IPS-NIHi7 (cell line): ENCODE measurements around the gene GLI3.

Experiments used
- DNase-seq: peaks from one replicate; pipeline ENCODE4 v3.0.0; 2012; ENCODE audit warnings: mixed read lengths; ENCODE audit errors: extremely low spot score

Gene GLI3

DNA sequence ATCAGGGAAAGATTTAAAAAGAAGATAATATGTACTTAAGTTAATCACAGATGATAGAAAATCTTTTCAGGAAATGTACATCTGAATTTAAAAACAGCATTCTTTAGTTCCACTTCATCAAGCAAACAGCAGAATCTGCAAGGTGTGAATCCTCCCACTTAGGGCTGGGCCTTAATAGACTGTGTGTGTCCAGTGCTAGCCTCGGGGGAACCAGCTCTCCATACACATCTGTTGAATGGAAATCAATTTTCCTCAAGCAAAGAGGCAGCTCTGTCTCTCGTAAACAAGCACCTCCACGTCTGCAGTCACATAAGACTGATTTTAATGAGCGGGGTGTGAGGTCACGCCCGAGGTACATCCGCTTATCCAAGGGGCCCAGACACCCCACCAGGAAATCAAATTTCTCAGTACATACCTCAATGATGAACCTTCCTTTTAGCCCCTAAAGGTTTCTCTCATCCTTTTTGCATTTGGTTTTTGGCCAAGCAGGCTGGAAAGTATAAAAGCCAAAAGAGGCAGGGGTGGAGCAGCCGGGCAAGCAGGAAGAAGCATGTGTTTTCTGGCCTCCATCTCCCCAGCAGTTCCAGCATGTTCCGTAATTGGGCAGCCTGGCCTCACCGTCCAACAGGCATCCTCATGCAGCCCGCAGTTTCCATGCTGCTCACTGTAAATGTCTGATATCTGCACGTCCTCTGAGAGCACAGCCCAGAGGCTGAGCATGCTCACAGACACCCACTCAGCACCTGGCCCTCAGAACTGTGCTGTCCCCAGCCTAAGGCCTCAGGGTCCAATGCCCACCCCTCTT, 131.3 kb downstream of the GLI3 start:
- DNase-seq = no peak

GRCh38 chr7:42104694-42105093, 132.3 kb downstream of the GLI3 start:
- no peak for DNase-seq

DNA sequence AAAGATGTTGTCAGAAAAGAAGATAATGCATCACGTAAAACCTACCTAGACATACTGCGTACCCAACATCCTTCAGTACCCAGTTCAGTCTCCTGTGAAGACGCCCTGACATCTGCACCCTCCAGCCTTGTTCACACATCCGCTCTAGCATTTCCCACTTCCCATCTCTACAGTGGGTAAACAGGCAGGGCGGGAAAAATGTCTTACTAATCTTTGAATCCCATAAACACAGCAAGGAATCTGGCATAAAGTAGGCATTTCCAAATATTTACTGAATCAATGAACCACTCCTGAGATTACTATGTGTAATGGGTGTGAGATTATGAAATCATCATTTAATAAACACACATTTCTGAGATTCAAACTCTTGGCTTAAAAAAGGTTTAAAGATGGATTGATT, 132.8 kb downstream of the GLI3 start:
- no peak for DNase-seq

DNA sequence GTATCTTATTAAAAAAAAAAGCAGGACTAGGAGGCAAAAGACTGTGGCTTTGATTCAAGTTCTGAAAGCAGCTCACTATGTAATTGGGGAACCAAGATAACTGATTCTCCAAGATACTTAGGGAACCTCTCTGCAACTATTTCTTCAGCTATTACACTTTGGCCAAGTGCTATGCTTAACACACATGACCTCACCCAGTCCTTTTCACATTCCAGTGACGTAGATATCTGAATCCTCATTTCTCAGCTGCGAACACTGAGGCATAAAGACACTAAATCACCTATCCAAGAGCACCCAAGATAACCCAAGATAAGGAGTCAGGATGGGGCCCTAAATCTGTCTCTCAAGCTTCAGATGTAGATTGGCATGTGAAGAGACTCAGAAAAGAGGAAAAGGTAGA, 133.6 kb downstream of the GLI3 start:
- DNase-seq = no peak

DNA sequence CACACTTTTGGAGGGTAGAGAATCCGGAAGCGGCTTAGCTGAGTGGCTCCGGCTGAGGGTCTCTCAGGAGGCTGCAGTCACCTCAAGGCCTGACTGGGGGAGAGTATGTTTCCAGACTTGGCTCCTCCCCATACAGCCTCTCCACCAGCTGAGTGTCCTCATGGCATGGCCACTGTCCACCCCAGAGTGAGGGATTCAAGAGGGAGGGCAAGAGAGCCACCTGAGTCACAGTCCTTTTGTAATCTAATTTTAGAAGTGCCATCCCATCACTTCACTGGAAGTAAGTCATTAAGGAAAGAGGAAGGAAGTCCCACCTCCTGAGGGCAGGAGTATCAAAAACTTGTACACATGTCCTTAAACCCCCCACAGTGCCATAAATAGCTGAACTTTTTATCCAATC, 134.0 kb downstream of the GLI3 start:
- no peak for DNase-seq

DNA sequence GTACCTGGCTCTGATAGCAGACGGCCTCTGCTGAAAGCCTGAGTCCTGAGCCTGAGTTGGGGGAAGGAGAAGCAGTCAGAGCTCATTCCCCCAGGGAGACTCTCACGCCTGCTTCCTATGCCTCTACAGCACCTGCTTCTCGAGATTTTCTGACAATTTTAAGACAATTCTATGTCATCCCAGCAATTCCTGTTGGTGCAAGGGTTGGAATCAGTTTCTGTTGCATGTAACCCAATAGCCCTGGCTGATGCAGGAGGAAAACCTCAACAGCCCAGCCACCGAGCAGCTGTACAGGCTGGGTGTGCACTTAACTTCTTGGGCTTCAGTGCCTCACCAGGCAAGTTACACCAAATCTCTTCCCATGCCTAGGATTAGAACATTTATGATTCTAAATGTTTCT, 134.7 kb downstream of the GLI3 start:
- DNase-seq = no peak

DNA sequence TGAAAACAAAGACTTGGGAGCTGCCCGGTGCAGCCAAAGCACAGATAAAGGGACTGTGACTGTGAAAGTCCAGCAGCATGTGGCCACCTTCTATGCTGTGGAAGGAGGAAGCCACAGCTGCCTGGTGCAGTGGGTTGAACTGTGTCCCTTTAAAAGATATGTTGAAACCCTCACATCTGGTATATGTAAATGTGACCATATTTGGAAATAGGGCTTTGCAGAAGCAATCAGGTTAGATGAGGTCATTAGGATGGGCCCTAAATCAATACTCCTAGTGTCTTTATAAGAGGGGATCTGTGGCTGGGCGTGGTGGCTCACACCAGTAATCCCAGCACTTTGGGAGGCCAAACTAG, 136.9 kb downstream of the GLI3 start:
- no peak for DNase-seq

- no peak for DNase-seq
These were observed 137.4 kb downstream of the GLI3 start for GRCh38 chr7:42099470-42100155.

DNA sequence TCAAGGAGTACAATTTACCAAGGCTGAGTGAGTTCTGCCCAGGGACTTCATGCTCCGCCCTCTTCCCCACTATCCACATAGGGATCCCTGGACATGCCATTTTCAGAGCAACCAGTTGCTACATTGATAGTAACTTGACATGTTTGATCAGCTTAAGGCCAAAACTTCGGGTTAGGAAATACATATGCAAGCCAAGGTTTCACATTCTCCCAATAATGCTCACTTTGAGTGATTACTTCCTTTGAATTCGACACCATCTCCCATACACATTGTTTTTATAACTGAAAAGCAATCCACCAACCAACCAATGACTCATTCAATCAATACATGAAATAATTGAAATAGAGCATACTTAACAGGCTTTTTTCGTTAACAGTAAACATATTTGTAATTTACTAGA, 137.9 kb downstream of the GLI3 start:
- no peak for DNase-seq

DNA sequence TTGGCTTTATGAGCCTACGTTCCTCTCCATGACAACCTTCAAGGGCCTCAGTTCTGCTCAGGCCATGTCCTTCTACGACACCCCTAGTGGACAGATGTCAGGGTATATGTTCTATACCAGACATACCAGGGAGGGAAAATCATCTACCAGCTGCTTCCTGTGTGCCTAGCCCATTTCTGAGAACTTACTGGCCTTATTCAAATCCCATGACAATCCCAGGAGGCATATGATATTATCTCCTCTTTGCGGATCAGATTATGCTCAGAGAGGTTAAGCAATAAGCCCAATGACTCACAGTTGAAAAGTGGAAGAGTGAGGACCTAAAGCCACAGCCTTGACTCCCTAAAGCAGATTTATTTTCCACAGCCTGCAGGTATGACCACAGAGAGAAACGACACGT, 139.3 kb downstream of the GLI3 start:
- DNase-seq = no peak

DNA sequence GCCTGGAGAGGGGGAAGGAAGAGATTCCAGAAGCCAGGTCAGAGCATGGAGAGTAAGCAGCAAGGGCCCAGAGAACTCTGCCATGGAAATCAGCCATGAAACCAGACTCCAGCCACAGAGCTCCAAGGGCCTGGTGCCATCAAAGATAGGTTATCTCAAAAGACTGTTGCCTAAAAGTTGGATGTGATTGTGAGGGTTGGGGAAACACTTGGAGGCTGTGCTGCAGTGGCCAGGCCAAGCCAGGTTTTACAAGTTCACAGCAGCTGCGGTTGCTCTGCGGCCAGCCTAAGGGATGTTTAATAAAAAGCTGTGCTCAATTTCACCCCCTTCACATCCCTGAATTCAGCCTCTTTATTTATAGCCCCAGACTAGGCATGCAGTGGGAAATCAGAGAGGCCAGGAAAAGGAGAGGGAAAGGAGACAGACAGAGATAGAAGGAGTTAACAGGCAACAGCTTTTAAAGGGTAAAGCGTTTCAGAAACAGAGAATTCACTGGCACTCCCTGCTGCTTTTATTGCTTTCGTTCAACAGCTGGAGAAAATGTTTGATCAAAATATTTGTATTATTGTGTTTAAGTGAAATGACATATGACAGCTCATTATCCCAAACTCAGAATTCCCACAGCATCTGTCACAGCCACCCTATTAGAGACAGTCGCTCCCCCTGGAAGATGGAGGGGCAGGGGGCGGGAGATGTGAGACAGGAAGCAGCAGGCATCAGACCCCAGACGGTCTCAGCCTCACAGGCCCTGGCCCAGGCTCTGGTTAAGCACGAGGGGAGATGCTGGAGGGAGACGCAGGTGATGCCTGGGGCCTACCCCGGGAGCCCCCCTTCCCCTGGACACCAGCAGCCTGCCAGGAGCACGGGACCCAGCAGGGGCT, 140.1 kb downstream of the GLI3 start:
- DNase-seq = no peak

DNA sequence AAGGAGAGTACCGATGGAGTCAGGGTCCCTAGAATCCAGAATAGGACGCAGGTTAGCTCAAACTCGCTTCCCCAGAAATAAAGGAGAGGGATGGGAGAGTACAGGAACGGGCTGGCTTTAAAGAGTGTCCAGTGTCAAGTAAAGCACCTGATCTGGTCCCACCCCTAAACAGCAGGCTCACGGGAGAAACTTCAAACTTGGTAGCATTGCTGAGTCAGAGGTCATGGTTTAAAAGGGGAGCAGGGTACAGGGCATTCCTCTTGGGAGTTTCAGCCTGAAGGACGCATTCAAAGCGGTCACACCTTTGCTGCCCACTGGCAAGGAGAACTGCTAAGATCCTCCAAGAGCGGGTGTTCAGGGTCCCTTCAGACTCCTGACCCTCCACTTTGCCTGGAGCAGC, 140.7 kb downstream of the GLI3 start:
- DNase-seq = no peak

GRCh38 chr7:42095791-42096190, 141.2 kb downstream of the GLI3 start:
- DNase-seq = no peak

GRCh38 chr7:42093349-42093905, 143.6 kb downstream of the GLI3 start:
- no peak for DNase-seq

DNA sequence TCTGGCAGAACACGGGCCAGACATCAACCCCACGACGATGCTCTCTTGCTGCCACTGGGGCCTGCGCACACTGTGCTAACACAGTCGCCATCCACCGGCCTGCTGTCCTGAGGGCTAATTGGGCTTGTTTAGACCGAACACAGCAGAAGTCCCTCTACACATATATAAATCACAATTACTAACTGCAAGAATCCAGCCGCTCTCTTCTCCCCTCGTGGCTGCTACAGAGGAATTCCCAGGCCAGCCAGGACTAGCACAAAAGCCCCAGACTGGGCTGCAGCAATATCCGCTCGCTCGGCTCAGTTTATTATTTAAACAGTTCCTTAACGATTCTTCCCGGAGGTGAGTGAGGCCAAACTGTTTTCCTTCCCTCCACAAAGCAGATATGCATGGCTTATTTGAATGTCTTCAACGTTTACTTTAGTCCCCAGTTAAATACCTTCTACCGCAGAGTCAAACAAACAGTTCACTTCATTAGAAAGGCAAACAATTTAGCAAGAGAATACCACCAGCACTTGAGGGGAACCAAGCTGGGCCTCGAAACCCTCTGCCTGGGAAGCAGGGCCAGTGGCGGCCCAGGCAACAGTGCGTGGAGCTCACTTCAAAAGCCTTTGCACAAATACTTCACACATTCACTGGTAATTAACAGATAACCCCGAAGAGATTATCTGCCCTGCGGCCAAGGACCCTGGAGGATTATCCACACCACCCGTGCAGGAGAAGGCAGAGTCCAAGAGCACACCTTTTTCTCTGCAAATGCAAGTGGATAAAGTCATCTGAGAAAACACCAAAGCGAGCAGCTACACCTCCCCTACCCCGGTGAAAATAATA, 145.3 kb downstream of the GLI3 start:
- peak; percentile 72 for DNase-seq

DNA sequence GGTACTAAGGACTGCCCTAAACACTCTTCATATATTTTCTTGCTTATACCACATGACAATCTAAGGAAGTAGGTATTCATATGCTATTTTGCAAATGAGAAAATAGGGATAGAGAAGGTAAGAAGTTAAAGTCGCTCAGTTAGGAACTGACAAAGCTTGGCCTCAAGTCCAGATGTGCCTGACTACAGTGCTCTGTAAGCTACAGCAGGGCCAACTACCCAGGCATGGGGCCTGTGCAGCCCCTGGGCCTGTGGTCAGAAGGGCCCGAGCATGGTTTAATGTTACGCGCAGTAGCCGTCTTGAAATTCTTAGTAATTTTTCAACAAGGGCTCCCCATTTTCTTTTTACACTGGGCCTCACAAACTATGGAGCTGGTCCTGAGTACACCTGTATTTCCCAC, 146.2 kb downstream of the GLI3 start:
- DNase-seq = no peak

- no peak for DNase-seq
These were observed 147.0 kb downstream of the GLI3 start for GRCh38 chr7:42090056-42090455.

- DNase-seq = no peak
These were observed 149.4 kb downstream of the GLI3 start for GRCh38 chr7:42087616-42088015.

DNA sequence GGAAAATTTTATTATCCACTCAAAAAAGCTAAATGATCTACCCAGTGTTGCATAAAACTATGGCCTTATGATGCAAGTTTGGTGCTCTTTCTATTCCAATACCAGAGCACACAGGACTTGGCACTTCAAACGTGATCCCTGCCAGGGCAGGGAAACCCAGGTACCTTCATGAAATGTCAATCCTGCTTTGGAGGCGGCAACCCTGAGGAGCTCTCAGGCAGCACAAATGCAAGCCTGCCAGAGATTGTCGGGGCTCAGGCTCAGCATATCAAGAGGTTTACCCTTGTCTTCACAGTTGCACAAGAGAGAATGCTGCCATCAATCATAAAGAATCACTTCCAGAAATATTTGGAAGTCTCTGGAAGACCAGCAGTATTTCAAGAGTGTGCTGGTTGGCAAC, 151.5 kb downstream of the GLI3 start:
- no peak for DNase-seq

- DNase-seq = no peak
These were observed 152.7 kb downstream of the GLI3 start for GRCh38 chr7:42084263-42084662.

DNA sequence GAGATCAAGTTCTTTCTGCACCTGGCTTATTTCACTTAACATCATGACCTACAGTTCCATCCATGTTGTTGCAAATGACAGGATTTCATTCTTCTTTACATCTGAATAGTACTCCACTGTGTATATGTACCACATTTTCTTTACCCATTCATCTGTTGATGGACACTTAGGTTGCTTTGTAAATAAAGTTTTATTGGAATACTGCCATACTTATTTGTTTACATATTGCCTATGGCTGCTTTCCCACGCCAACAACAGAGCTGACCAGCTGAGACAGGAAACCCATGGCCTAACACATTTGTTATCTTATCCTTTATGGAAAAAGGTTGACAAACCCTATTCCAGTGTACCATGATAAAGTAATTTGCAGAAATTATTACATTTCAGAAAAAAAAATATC, 153.7 kb downstream of the GLI3 start:
- DNase-seq = no peak
